ENCODE data around the gene LMOD1.

- no peak for TF ChIP-seq CTCF (conservative IDR thresholded peaks at IDR 0.05; ENCODE audit: low read depth, low read length)
- no peak for TF ChIP-seq EZH2 (IDR thresholded peaks at IDR 0.05; ENCODE audit: borderline replicate concordance, low read depth, low read length, poor library complexity, severe bottlenecking)
Observed at GRCh38 chr1:201870397-201870796, 76.0 kb downstream of the LMOD1 start.
